Peyer's patch (tissue), 4 donors: ENCODE data around the gene SREBF2.

Experiments used
- CTCF ChIP-seq, 6 experiments: fragments of 450-650 bp in 4 of 6; fragments of 200-600 bp in 2 of 6; sonication (generic) in 1 of 6; IDR thresholded peaks; one replicate each; pipeline ENCODE4 v1.5.1; 2017 to 2019; ENCODE audit warnings: antibody characterized with exemption in 6 of 6, mild to moderate bottlenecking in 3 of 6, moderate library complexity in 1 of 6
- POLR2A ChIP-seq, 2 donors: fragments of 450-650 bp; IDR thresholded peaks; one replicate each; pipeline ENCODE4 v1.5.1; 2017; ENCODE audit warnings: antibody characterized with exemption in 2 of 2, mild to moderate bottlenecking in 2 of 2, moderate library complexity in 2 of 2

- TF ChIP-seq CTCF (IDR thresholded peaks at IDR 0.05) (no peak), POLR2A (IDR thresholded peaks at IDR 0.05) (no peak)
These were observed 17.2 kb upstream of the SREBF2 start for GRCh38 chr22:41815716-41816115.
